ENCODE data around the gene SYNM.
"Not testable (repeated sequence)": the region's sequence is repeated elsewhere in the genome, so short reads cannot be mapped to it uniquely, and the experiment has no call there.

The SYNM gene

DNA sequence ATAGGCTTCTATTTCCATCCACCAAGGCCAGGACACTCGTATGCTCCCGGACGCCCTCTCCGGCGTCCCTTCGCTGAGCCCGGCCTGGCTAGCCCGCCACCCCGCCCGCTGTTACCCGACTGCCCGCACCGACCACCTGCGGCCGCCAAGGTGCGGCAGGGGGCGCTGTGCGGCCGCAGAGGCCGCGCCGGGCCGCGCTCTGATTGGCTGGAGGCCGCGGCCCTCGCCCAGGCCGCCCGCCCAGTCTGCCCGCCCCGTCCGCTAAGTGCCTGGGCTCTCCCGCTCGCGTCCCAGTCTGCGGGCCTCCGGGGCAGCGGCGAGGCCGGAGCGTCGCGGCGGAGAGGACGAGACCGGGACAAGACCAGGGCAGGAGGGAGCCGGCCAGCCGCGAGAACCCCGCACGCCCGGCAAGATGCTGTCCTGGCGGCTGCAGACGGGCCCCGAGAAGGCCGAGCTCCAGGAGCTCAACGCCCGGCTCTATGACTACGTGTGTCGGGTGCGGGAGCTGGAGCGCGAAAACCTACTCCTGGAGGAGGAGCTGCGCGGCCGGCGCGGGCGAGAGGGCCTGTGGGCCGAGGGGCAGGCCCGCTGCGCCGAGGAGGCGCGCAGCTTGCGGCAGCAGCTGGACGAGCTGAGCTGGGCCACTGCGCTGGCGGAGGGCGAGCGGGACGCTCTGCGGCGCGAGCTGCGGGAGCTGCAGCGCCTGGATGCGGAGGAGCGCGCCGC lies at the start of gene SYNM:
Gene SYNM, plus strand, starts transcription at position 293 of the 726 bp plus-strand sequence. Its CDS starts 120 bp downstream, at position 413.
- peak; percentile 24 for DNase-seq

DNA sequence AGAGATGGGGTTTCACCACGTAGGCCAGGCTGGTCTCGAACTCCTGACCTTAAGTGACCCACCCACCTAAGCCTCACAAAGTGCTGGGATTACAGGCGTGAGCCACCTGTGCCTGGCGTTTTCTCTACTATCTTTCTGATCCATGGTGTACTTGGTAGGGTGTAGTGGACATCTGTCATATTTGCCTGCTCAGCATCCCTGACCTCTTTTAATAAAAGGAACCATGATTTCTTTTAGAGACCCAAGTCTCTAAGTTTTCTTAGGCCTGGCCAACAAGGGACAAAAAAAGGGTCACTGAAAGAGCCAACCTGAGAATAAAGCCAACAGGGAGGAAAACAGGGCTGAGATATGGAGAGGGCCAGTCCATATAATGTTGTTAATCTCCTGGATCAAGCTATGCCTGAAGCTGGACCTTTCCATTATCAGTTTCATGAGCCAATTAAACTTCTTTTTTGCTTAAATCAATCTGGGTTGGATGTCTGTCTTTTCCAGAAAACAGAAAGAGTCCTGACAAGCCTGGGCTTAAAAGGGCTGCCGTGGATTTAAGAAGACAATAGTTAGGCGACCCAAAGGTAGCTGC lies 49.2 kb upstream of the SYNM start:
- no peak for DNase-seq

DNA sequence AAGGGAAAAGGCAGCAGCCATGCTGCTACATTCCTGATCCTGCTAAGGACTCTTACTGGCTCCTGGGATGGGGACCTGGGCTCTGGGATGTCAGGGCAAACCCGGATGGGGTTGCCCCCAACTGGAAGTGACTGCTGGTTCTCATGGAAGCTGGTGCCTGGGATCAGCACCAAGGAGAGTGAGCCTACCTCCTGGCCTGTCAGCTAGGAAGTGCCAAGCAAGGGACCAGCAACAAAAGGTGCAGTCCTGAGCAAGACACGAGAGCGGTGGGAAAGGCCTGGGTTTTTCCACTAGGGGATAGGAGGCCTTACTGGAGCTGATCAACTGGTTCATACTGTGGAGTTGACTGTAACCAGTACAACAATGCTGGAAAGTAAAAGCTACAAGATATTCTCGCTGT lies 47.9 kb upstream of the SYNM start:
- DNase-seq, result no peak

DNA sequence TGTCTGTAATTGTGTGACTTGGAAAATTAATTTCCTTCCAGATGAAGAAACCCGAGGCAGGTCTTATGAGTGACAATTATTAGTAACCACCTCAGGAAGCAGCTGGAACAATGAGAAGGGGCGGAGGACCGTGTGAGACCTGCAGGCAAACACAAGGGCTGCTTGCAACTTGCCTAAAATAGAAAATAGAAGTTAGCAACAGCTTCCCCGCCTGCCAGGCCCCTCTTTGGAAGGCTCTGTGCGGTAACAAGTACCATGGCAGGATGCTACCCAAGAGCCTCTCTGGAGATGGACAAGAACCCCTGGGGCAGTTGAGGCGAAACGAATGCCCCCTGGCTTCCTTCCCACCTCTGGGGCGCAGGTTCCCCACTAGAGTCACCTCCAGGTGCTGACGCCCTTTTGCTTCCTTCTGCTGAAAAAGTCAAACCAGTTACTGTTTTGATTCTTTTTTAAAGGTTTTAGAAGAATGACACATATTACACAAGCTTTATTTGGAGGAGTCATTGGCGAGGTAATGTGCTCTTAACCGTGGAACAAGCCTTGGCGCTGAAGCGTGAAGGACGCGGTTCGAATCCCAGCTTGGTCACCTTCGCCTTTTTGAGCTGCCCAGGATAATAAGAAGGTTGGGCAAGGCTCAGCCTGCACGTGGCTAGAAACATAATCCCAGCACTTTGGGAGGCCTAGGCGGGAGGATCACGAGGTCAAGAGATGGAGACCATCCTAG lies 47.0 kb upstream of the SYNM start:
- no peak for DNase-seq

DNA sequence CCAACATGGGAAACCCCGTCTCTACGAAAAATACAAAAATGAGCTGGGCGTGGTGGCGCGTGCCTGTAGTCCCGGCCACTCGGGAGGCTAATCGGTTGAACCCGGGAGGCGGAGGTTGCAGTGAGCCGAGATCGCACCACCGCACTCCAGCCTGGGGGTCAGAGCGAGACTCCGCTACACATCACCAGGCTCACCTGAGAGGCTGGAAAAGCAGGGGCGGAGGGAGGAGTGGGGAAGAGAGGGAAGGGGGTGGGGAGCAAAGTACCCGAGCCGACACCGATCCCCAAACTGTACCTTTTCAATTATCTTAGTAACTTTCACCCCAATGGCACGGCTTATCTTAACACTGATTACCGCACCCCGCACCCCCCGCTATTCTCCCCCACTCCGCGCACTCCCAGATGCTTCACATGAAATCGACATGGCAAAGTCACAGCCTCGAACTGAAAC lies 46.4 kb upstream of the SYNM start:
- no peak for DNase-seq

GRCh38 chr15:99059010-99059981 lies 45.6 kb upstream of the SYNM start:
- DNase-seq, result no peak

DNA sequence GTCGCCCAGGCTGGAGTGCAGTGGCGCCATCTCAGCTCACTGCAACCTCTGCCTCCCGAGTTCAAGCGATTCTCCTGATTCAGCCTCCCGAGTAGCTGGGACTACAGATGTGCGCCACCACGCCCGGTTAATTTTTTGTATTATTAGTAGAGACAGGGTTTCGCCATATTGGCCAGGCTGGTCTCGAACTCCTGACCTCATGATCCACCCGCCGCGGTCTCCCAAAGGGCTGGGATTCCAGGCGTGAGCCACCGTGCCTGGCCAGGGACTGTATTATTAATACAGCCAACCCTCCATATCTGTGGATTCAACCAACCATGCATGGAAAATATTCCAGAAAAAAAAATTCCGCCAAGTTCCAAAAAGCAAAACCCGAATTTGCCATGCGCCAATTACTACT lies 44.7 kb upstream of the SYNM start:
- DNase-seq, result not testable (repeated sequence)

DNA sequence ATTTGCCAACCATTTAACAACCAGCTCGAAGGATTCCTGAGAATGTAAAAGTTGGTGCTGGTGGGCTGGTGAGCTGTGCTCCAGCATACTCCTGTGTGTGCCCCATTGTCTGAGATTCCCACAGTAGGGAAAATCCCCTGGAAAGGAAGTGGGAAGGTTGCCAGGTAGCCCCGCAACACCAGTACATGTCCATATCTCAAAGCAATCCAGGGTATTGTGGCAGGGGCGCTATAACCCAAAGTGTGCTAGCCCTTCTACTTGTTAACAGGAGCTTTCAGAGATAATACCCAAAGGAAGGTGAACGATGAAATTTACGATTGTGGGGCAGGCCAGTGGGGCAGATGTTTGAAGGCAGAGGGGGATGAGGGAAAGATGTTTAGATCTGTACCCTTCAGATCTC lies 42.7 kb upstream of the SYNM start:
- no peak for DNase-seq

DNA sequence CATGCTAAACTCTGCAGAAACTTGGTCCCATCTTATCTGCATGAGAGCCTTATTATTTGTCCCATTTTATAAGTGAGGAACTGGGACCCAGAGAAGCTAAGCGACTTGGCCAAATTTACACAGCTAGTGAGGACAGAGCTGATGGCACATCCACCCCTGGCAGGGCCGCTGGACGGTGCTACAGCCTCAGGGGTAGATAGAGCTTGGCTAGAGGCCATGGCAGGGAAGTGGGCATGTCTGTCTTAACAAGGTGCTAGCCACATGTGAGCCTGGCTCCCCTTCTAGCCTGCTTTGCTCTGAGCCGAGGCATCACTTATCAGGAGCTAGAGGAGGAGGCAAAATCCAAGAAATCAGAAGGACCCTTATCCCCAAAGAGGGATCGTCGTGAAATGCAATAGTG lies 36.7 kb upstream of the SYNM start:
- DNase-seq, result no peak

- no peak for DNase-seq
Measured at GRCh38 chr15:99070208-99070607, 34.7 kb upstream of the SYNM start.

- no peak for DNase-seq
Measured at GRCh38 chr15:99071091-99071680, 33.7 kb upstream of the SYNM start.

DNA sequence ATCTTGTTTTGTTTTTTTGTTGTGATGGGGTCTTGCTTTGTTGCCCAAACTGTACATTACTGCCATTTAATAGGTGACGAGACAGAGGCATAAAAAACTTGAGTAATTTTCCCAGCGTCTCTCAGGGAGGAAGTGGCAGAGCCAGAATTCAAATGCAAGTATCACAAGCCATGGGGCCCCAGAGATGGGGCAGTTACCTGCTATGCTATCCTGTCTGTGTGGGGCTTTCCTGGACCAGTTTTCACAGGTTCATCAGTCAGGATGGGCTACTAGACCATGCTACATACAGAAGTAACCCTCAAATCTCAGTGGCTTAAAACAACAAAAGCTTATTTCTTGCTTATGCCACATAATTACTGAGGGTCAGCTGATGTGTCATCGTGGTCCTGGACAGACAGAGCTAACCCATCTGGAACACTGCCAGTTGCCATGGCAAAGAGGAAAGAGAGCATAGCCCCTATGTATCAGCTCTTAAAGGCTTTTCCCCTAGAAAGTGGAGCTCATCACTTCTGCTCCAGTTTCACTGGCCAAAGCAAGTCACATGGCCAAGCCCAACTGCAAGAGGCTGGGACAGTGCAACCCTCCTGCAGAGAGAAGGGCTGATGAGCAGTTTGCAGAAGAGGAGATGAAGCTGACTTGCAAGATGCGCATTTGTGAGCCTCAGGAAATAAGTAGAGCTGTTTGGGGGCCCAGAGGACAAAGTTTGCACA lies 31.7 kb upstream of the SYNM start:
- DNase-seq, result no peak

DNA sequence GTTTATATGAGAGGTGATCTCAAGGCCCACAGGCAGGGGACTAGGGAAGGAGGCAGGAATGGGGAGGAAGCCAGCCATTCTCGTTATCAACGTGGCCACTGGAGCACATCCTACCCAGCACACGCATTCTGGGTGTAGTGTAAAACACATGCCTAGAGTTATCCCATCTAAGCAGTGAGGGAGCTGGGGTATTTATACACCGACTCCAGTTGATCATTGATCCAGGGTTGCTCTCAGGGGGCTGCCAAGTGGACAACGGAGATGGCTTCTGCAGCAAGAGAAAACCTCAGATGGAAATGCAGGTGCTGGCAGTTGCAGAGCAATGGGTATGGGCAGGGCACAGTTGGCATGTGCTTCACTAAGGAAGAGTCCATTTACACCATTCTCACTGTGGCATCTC lies 30.4 kb upstream of the SYNM start:
- DNase-seq, result no peak

- not testable (repeated sequence) for DNase-seq
Measured at GRCh38 chr15:99075059-99075652, 29.7 kb upstream of the SYNM start.

DNA sequence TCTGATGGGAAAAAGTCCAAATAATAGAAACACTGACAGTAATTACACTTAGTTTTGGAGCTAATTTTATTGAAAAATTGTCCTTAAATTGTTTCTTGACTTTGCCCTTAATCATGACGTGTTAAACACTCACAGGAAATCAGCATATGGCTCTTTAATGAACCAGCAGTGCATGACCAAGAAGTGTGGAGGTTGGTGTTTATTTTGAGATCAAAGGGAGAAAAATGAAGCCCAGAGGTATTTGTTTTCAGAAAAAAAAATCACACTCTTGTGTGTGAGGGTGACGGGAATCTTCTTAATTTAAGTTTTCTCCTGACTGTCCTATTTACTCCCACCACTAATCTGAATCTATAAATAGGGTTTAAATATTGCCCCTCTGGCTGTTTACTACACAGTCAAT lies 28.8 kb upstream of the SYNM start:
- no peak for DNase-seq

DNA sequence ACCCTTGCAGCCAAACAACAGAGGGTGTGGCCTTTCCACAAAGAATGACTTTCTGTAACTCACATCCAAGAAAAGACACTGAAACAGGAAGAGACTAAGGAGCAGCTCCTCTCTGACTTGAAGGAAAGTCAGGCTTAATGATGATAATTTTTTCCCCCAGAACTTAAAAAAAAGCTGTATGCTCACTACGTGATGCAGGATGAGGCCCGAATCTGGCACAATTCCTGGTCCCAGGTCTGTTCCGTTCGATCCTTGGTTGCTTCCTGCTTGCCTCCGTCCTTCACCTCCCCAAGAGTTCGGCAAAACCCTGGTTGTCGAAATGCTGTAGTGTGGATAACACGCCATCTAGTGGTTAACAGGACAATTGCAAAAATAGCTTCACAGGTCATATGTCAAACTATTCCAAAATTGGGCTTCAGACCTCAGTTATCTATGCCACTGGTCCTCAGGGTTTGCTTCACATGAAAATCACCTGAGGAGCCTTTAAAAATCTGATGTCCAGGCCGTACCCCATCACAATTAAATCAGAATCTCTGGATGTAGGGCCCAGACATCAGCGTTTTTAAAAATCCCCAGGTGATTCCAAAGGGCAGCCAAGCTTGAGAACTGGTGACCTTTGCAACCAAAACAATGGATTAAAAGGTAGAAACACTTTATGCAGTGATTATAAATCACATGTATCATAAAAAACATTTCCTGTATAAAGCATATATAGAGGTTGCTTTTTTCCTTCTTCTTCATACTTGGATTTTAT lies 28.1 kb upstream of the SYNM start:
- DNase-seq, result peak; percentile 58

DNA sequence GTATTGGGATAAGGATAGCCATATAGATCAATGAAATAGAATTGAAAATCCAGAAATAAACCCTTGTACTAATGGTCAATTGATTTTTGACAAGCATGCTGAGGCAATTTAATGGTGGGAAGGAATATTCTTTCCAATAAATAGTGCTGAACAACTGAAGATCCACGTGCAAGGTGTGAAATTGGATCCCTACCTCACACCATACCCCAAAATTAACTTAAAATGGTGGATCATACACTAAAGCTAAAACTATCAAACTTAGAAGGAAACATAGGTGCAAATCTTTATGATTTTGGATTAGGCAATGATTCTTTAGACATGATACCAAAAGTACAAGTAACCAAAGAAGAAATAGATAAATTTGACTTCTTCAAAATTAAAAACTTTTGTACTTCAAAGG lies 22.1 kb upstream of the SYNM start:
- no peak for DNase-seq

DNA sequence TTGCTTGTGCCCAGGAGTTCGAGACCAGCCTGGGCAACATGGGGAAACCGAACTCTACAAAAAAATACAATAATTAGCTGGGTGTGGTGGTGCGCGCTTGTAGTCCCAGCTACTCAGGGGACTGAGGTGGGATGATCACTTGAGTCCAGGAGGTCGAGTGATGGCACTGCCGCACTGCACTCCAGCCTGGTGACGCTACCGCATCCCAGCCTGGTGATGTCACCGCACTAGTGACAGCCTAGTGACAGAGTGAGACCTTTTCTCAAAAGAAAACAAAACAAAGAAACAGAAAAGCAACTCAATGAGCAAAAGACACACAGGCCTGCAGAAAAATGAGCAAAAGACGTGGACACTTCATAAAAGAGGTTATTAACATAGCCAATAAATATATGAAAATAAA lies 19.9 kb upstream of the SYNM start:
- no peak for DNase-seq

GRCh38 chr15:99085413-99086326 lies 19.2 kb upstream of the SYNM start:
- no peak for DNase-seq

- DNase-seq, result no peak
Measured at GRCh38 chr15:99086327-99086667, 18.6 kb upstream of the SYNM start.
